ENCODE measurements around the gene ARV1.
"Not testable (repeated sequence)": the region's sequence is repeated elsewhere in the genome, so short reads cannot be mapped to it uniquely, and the experiment has no call there.

Gene ARV1

GRCh38 chr1:231041719-231042261, 62.9 kb downstream of the ARV1 start:
- H3K27me3 ChIP-seq (ENCODE audit: insufficient read depth, low read depth): no peaks in the 10 kb centered on the region; the same call in 1 of the 2 replicates
- no peaks in the 10 kb centered on the region for H4K20me1 ChIP-seq (ENCODE audit: insufficient read depth)
- H2AFZ ChIP-seq (ENCODE audit: low read depth): no peak overlapping the region
- H3K4me1 ChIP-seq (ENCODE audit: low read depth, poor library complexity, severe bottlenecking): peaks cover 24% of the 10 kb centered on the region
- H3K27ac ChIP-seq: no peak overlapping the region
- H3K79me2 ChIP-seq (ENCODE audit: insufficient read depth, low read depth): peaks cover 16% of the 10 kb centered on the region; the same call in 1 of the 2 replicates
- no peak overlapping the region for H3K4me2 ChIP-seq
- no peaks in the 10 kb centered on the region for H3K36me3 ChIP-seq (ENCODE audit: insufficient read depth)
- H3K9ac ChIP-seq: no peak overlapping the region
- no peak for TF ChIP-seq CTCF (conservative IDR thresholded peaks at IDR 0.05; ENCODE audit: low read depth, low read length)
- no peak overlapping the region for H3K4me3 ChIP-seq (IDR thresholded peaks at IDR 0.05; ENCODE audit: insufficient read depth, low read depth, low read length)

- H2AFZ ChIP-seq (ENCODE audit: low read depth): no peak overlapping the region
- H3K9ac ChIP-seq: no peak overlapping the region
- H3K27me3 ChIP-seq (ENCODE audit: insufficient read depth, low read depth): no peaks in the 10 kb centered on the region; the same call in 1 of the 2 replicates
- no peaks in the 10 kb centered on the region for H4K20me1 ChIP-seq (ENCODE audit: insufficient read depth)
- peak overlapping the region; percentile 1; the same call in 1 of the 2 replicates for H3K4me2 ChIP-seq
- H3K36me3 ChIP-seq (ENCODE audit: insufficient read depth): no peaks in the 10 kb centered on the region
- no peak overlapping the region for H3K4me3 ChIP-seq (IDR thresholded peaks at IDR 0.05; ENCODE audit: insufficient read depth, low read depth, low read length)
- no peak overlapping the region for H3K27ac ChIP-seq
- H3K4me1 ChIP-seq (ENCODE audit: low read depth, poor library complexity, severe bottlenecking): peaks cover 13% of the 10 kb centered on the region
- H3K79me2 ChIP-seq (ENCODE audit: insufficient read depth, low read depth): no peaks in the 10 kb centered on the region
- no peak for TF ChIP-seq CTCF (conservative IDR thresholded peaks at IDR 0.05; ENCODE audit: low read depth, low read length)
Observed at GRCh38 chr1:231044588-231044987, 65.7 kb downstream of the ARV1 start.

DNA sequence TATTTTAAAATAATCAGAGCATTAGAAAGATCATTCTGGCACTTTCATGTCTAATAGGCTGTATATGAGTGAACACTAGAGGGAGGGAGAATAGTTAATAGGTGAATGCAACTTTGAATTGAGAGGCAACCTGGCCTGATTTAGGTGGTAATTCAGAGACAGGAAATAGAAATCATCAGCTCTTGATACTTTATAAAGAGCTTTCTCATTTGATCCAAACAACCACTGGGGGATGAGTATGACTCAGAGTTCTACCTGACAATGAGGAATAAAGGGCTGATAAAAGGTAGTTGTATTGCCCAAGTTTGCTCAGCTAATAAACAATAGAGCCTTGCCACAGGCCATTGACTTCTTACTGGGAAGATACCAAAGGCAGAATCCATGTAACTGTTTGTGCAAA, 66.4 kb downstream of the ARV1 start:
- H3K27ac ChIP-seq: no peak overlapping the region
- no peak overlapping the region for H2AFZ ChIP-seq (ENCODE audit: low read depth)
- H3K4me2 ChIP-seq: no peak overlapping the region
- no peak for TF ChIP-seq CTCF (conservative IDR thresholded peaks at IDR 0.05; ENCODE audit: low read depth, low read length)
- peaks cover 13% of the 10 kb centered on the region for H3K4me1 ChIP-seq (ENCODE audit: low read depth, poor library complexity, severe bottlenecking)
- no peaks in the 10 kb centered on the region for H4K20me1 ChIP-seq (ENCODE audit: insufficient read depth)
- H3K27me3 ChIP-seq (ENCODE audit: insufficient read depth, low read depth): no peaks in the 10 kb centered on the region; the same call in 1 of the 2 replicates
- no peak overlapping the region for H3K4me3 ChIP-seq (IDR thresholded peaks at IDR 0.05; ENCODE audit: insufficient read depth, low read depth, low read length)
- H3K36me3 ChIP-seq (ENCODE audit: insufficient read depth): no peaks in the 10 kb centered on the region
- H3K9ac ChIP-seq: no peak overlapping the region
- H3K79me2 ChIP-seq (ENCODE audit: insufficient read depth, low read depth): no peaks in the 10 kb centered on the region

DNA sequence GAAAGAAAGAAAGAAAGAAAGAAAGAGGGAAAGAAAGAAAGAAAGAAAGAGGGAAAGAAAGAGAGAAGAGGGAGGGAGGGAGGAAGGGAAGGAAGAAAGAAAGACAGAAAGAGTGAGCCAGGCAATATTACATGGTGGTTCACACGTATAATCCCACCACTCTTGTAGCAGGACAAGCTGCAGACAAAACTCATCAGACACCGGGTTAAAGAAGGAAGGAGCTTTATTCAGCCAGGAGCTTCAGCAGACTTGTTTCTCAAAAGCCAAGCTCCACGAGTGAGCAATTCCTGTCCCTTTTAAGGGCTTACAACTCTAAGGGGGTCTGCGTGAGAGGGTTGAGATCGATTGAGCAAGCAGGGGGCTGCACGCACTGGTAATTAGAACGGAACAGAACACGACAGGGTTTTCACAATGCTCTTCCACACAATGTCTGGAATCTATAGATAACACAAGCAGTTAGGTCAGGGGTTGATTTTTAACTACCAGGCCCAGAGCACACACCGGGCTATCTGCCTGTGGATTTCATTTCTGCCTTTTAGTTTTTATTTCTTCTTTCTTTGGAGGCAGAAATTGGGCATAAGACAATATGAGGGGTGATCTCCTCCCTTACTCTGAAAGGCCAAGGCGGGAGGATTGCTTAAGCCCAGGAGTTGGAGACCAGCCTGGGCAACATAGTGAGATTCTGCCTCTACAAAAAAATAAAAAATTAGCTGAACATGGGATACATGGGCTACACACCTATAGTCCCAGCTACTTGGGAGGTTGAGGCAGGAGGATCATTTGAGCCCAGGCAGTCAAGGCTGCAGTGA, 67.2 kb downstream of the ARV1 start:
- H2AFZ ChIP-seq (ENCODE audit: low read depth); H3K27me3 ChIP-seq (ENCODE audit: insufficient read depth, low read depth); H3K79me2 ChIP-seq (ENCODE audit: insufficient read depth, low read depth); H3K36me3 ChIP-seq (ENCODE audit: insufficient read depth); H3K9ac ChIP-seq; H3K27ac ChIP-seq; H3K4me2 ChIP-seq; H3K4me3 ChIP-seq (IDR thresholded peaks at IDR 0.05; ENCODE audit: insufficient read depth, low read depth, low read length); H4K20me1 ChIP-seq (ENCODE audit: insufficient read depth): not testable (repeated sequence)
- peaks cover 13% of the 10 kb centered on the region for H3K4me1 ChIP-seq (ENCODE audit: low read depth, poor library complexity, severe bottlenecking)
